SU-DHL-6 (cell line): ENCODE measurements around the gene CNBP.

Experiments
- H2AFZ ChIP-seq: fragments of 200-600 bp; sonication (generic); 2 replicates; pipeline ENCODE4 v1.6.1; 2014; ENCODE audit warnings: low read depth, mild to moderate bottlenecking, moderate library complexity, mixed read lengths, antibody characterized with exemption, low read length; ENCODE audit not compliant: severe bottlenecking
- H3F3A ChIP-seq: fragments of 200-600 bp; shearing (Covaris generic); 2 replicates; pipeline ENCODE4 v1.6.0; 2016; ENCODE audit warnings: antibody characterized with exemption, mild to moderate bottlenecking; ENCODE audit not compliant: insufficient read depth
- H3K27ac ChIP-seq: fragments of 200-600 bp; sonication (generic); 2 replicates; pipeline ENCODE4 v1.5.1; 2016; ENCODE audit warnings: low read depth, mild to moderate bottlenecking, low read length, moderate library complexity, mixed read lengths
- H3K27me3 ChIP-seq: fragments of 200-600 bp; sonication (generic), shearing (Covaris generic); 2 replicates; pipeline ENCODE4 v1.6.0; 2014; ENCODE audit warnings: mild to moderate bottlenecking, low read length
- H3K36me3 ChIP-seq: fragments of 200-600 bp; sonication (generic); 2 replicates; pipeline ENCODE4 v1.6.1; 2014; ENCODE audit warnings: mild to moderate bottlenecking, low read length, mixed read lengths
- H3K4me2 ChIP-seq: fragments of 300-600, 200-600 bp; shearing (Covaris generic), sonication (generic); 2 replicates; pipeline ENCODE4 v1.6.0; 2014; ENCODE audit warnings: low read length, low read depth, mild to moderate bottlenecking; ENCODE audit not compliant: poor library complexity, severe bottlenecking
- H3K4me3 ChIP-seq: fragments of 200-600 bp; sonication (generic); 2 replicates; pipeline ENCODE4 v1.5.1; 2014; ENCODE audit warnings: antibody characterized with exemption, low read length, mild to moderate bottlenecking, mixed read lengths; ENCODE audit not compliant: insufficient read depth, poor library complexity, severe bottlenecking
- H3K79me2 ChIP-seq: fragments of 200-600 bp; sonication (generic); 2 replicates; pipeline ENCODE4 v1.6.1; 2014; ENCODE audit warnings: mild to moderate bottlenecking, low read length, moderate library complexity; ENCODE audit not compliant: insufficient read depth
- H3K9ac ChIP-seq: fragments of 200-600 bp; sonication (generic); 2 replicates; pipeline ENCODE4 v1.7.0; 2014; ENCODE audit warnings: mild to moderate bottlenecking, low read length
- H3K9me2 ChIP-seq: fragments of 200-600 bp; sonication (generic); replicated peaks from 2 replicates; pipeline ENCODE4 v1.6.1; 2014; ENCODE audit warnings: low read length; ENCODE audit not compliant: insufficient read depth
- H3K9me3 ChIP-seq: fragments of 200-600 bp; sonication (generic); 2 replicates; pipeline ENCODE4 v1.6.1; 2014; ENCODE audit warnings: low read length, mixed read lengths; ENCODE audit not compliant: insufficient read depth
- H4K20me1 ChIP-seq: fragments of 200-600 bp; sonication (generic); 2 replicates; pipeline ENCODE4 v1.6.1; 2014; ENCODE audit warnings: low read depth, mild to moderate bottlenecking, antibody characterized with exemption, low read length, moderate library complexity, mixed read lengths
- EZH2phosphoT487 ChIP-seq: fragments of 200-600 bp; sonication (generic), shearing (Covaris generic); conservative IDR thresholded peaks from 2 replicates; pipeline ENCODE4 v1.6.1; 2018; ENCODE audit warnings: mild to moderate bottlenecking, antibody characterized with exemption, low read length, moderate library complexity, mixed read lengths
- TF ChIP-seq, protein P1 (sequence below): fragments of 200-600 bp; sonication (generic); IDR thresholded peaks from one replicate; pipeline ENCODE4 v1.5.1; 2017; ENCODE audit warnings: antibody characterized with exemption, mild to moderate bottlenecking, low read length, moderate library complexity; ENCODE audit not compliant: insufficient read depth, poor library complexity, severe bottlenecking

The CNBP gene

DNA sequence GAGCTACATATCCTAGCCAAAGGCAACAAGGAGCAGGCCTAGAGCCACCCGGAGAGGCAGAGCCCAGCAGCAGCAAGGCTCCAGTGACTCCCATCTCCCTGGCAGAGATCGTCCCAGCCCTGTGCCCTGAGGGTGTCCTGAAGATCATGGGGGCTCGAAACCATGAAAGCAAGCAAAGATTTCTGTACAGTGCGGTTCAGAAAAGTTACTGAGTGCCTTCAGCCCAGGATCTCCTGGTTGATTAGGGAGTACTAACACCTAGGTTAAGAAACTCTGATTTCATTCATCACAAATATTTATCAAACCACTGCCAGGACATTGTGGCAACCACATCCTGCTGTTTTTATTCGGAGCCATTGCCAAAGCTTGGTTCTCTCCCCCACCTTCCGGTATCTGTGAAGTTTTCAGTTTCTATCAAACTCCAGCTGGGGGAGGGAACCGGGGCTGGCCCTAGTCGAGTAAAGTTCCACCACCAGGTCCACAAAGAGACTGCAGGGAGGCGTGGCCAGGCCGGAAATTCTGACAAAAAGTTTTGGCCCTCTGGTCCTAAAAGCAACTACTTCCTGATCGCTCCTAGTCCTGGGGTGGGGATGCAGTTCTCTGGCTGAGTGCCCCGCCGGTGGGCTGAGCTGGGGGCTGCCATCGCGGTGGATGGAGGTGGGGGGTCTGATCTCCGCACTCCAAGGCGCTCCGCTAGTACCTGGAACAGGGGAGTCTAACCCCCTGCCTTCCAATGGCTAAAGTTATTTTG, 63.3 kb downstream of the CNBP start:
- Histone ChIP-seq H2AFZ (peak overlapping the region; percentile 46), H3K36me3 (no peaks in the 10 kb centered on the region), H3K27me3 (no peaks in the 10 kb centered on the region), H3K4me2 (peak overlapping the region; percentile 52), H3K9me3 (no peaks in the 10 kb centered on the region), H3K79me2 (no peaks in the 10 kb centered on the region), H3K27ac (no peak overlapping the region), H3K4me3 (peak overlapping the region; percentile 54), H3F3A (peaks cover 11% of the 10 kb centered on the region), H3K9ac (peak overlapping the region; percentile 28), H3K9me2 (no peaks in the 10 kb centered on the region), H4K20me1 (no peaks in the 10 kb centered on the region)
- TF ChIP-seq, protein P1, sequence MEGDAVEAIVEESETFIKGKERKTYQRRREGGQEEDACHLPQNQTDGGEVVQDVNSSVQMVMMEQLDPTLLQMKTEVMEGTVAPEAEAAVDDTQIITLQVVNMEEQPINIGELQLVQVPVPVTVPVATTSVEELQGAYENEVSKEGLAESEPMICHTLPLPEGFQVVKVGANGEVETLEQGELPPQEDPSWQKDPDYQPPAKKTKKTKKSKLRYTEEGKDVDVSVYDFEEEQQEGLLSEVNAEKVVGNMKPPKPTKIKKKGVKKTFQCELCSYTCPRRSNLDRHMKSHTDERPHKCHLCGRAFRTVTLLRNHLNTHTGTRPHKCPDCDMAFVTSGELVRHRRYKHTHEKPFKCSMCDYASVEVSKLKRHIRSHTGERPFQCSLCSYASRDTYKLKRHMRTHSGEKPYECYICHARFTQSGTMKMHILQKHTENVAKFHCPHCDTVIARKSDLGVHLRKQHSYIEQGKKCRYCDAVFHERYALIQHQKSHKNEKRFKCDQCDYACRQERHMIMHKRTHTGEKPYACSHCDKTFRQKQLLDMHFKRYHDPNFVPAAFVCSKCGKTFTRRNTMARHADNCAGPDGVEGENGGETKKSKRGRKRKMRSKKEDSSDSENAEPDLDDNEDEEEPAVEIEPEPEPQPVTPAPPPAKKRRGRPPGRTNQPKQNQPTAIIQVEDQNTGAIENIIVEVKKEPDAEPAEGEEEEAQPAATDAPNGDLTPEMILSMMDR: no peak
- no peak for TF ChIP-seq EZH2phosphoT487

DNA sequence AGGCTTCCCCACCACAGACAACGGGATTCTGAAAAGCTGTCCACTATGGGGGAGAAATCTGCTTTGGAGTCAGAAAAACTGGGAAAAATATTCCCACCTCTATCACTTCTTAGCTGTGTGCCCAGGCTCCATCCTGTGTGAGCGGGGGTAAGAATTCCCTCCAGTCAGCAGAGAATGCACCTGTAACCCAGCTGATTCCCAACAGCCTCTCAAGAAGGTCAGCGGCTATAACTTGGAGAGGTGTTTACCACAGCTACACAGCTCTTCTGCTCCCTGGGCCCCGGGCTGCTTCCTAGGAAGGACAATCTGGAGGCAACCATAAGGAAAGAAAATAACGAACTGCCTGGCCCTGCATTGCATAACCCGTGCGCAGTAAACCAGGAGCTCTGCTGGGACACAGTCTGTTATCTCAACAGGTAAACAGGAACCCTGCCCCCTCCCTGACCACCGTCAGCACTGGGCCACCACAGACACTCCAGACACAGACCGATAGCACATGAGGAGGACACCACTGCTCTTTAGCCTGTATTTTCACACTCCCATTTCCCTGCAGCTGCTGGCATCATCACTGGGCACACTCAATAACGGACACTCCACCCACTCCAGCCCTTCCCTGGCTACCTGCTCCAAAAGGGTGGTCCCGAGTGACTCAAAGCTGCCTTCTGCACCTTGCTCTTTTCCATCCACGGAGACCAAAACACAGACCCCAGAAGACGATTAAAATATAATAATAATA, 64.2 kb downstream of the CNBP start:
- H3K4me3 ChIP-seq: no peak overlapping the region

DNA sequence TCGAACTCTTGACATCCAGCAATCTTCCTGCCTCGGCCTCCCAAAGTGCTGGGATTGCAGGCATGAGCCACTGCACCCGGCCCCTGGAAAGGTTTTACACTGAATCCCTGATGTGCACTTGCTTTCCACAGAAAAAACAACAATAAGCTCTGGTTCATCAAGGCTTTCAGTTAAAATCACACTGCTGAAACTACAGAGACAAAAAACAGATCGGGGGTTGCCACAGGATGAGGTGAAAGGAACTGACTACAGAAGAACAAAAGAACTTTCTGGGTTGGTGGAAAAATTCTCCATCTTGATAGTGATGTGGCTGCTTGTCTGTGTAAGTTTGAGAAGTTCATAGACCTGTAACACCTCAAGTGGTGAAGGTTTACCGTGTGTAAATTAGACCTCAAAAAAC, 65.0 kb downstream of the CNBP start:
- H3K9me2 ChIP-seq: no peaks in the 10 kb centered on the region
- H2AFZ ChIP-seq: no peak overlapping the region
- no peak overlapping the region for H3K4me2 ChIP-seq
- no peak overlapping the region for H3K9ac ChIP-seq
- H3F3A ChIP-seq: peaks cover 8% of the 10 kb centered on the region
- no peak overlapping the region for H3K27ac ChIP-seq
- H3K27me3 ChIP-seq: no peaks in the 10 kb centered on the region
- H3K4me3 ChIP-seq: no peak overlapping the region
- TF ChIP-seq, protein P1: no peak
- no peak for TF ChIP-seq EZH2phosphoT487
- H3K36me3 ChIP-seq: no peaks in the 10 kb centered on the region
- H4K20me1 ChIP-seq: no peaks in the 10 kb centered on the region
- H3K9me3 ChIP-seq: no peaks in the 10 kb centered on the region
- no peaks in the 10 kb centered on the region for H3K79me2 ChIP-seq

More for the DNA sequence above, 64.2 kb downstream of the CNBP start:
- Histone ChIP-seq H3K9me3 (no peaks in the 10 kb centered on the region), H3F3A (peaks cover 11% of the 10 kb centered on the region), H3K27me3 (no peaks in the 10 kb centered on the region), H4K20me1 (no peaks in the 10 kb centered on the region), H3K79me2 (no peaks in the 10 kb centered on the region), H3K27ac (no peak overlapping the region), H3K4me2 (no peak overlapping the region), H3K36me3 (no peaks in the 10 kb centered on the region), H3K9me2 (no peaks in the 10 kb centered on the region), H2AFZ (no peak overlapping the region), H3K9ac (peak overlapping the region; percentile 28; the same call in 1 of the 2 replicates)
- TF ChIP-seq, protein P1: no peak
- no peak for TF ChIP-seq EZH2phosphoT487
